ENCODE measurements around the gene FUBP3. TPM values are rescaled to one million over a fixed set of nuclear protein-coding genes. Genes with fewer than 3 reads are reported as not detected.
A peak's percentile ranks its signal among the peaks of the same experiment; 100 is the strongest.

Gene FUBP3
- total RNA-seq, 1 experiment from 2014 or later: 78.6 TPM

DNA sequence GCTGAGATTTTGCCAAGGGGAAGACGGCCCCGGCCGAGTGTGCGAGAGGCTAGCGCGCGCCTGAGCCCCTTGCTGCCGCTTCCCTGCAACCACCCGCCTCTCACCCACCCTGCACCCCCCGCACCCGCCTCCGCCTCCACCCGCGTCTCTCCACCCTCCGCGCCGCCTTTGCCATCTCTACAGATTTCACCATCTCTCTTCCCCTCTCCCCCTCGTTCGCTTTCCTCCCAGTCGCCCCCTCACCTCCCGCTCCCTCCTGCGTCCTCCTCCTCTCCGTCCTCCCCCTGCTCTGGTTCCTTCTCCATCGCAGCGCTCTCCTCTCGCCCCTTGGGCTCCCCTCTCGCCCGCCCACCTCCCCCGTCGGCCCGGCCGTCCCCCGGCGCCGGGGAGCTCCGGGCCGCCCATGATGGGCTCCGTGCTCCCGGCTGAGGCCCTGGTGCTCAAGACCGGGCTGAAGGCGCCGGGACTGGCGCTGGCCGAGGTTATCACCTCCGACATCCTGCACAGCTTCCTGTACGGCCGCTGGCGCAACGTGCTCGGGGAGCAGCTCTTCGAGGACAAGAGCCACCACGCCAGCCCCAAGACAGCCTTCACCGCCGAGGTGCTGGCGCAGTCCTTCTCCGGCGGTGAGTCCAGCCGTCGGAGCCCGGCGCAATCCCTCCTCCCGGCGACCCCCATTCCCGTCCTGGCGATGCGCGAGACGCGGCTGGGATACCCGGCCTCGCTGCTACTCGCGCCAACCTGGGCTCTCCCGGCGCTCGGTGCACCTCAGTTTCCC lies 85.1 kb downstream of the FUBP3 start, which contains the start of gene PRDM12:
TSS of gene PRDM12 (plus strand) at position 344 of the 778 bp plus-strand sequence. CDS start at position 404, 60 bp downstream.
- Histone ChIP-seq H4K5ac (ENCODE audit: insufficient read length, low read depth, low read length) (no peak within 1 kb of the TSS), H2BK5ac (ENCODE audit: insufficient read length, low read length) (no peak within 1 kb of the TSS), H3K18ac (ENCODE audit: insufficient read length, low read depth, low read length) (no peak within 1 kb of the TSS), H3K79me1 (ENCODE audit: insufficient read depth, low read depth, low read length, poor library complexity, severe bottlenecking) (no peaks in the 10 kb centered on the region), H2AK5ac (ENCODE audit: insufficient read length, low read length) (no peak within 1 kb of the TSS), H3K14ac (ENCODE audit: insufficient read depth, low read length) (no peak within 1 kb of the TSS), H3K4ac (ENCODE audit: low read depth, low read length) (no peak within 1 kb of the TSS), H2BK12ac (ENCODE audit: insufficient read length, low read depth, low read length) (no peak within 1 kb of the TSS), H4K8ac (replicated peaks; ENCODE audit: insufficient read length, low read depth, low read length) (no peak within 1 kb of the TSS), H3T11ph (ENCODE audit: low read length) (no peak within 1 kb of the TSS), H3K4me2 (ENCODE audit: insufficient read depth, insufficient read length, low read length) (peak within 1 kb of the TSS; percentile 44), H3K4me1 (ENCODE audit: insufficient read depth, low read length) (no peaks in the 10 kb centered on the region; the same call in 1 of the 2 replicates), H3K9ac (ENCODE audit: extremely low read depth, insufficient read length, low read length) (no peak within 1 kb of the TSS), H3K79me2 (ENCODE audit: insufficient read depth, low read length) (no peaks in the 10 kb centered on the region), H4K91ac (ENCODE audit: insufficient read length, low read depth, low read length) (no peak within 1 kb of the TSS), H3K23me2 (ENCODE audit: insufficient read length, low read depth, low read length, poor library complexity, severe bottlenecking) (peaks cover 15% of the 10 kb centered on the region), H3K56ac (ENCODE audit: insufficient read length, low read depth, low read length) (no peak within 1 kb of the TSS), H3K27ac (ENCODE audit: insufficient read length, low read depth, low read length) (no peak within 1 kb of the TSS), H3K27me3 (ENCODE audit: insufficient read depth, low read length) (peaks cover 85% of the 10 kb centered on the region), H2BK120ac (ENCODE audit: low read depth, low read length, poor library complexity, severe bottlenecking) (no peak within 1 kb of the TSS), H2AFZ (ENCODE audit: low read length) (no peak within 1 kb of the TSS), H2BK20ac (ENCODE audit: low read depth, low read length, poor library complexity, severe bottlenecking) (no peak within 1 kb of the TSS), H2BK15ac (ENCODE audit: low read depth, low read length) (no peak within 1 kb of the TSS), H3K9me3 (ENCODE audit: control insufficient read depth, low read depth, low read length) (no peaks in the 10 kb centered on the region), H3K23ac (ENCODE audit: insufficient read length, low read depth, low read length) (no peak within 1 kb of the TSS), H4K20me1 (ENCODE audit: control insufficient read depth, insufficient read depth, insufficient read length) (no peaks in the 10 kb centered on the region)
- peaks cover 11 to 34% of the 10 kb centered on the region in 2 experiments for H3K4me1 Mint-ChIP-seq
- no peak for TF ChIP-seq CTCF (conservative IDR thresholded peaks at IDR 0.05)
- H3K27ac Mint-ChIP-seq: no peak within 1 kb of the TSS
- peaks cover 100% of the 10 kb centered on the region for H3K27me3 Mint-ChIP-seq (ENCODE audit: low read depth)
- no CpG with 5 or more reads among the region's 76 CpGs for WGBS (ENCODE audit: extremely low coverage, insufficient read length, low lambda C conversion rate)
- H3K4me3 Mint-ChIP-seq: peak within 1 kb of the TSS; percentile 35 to 83
- peak; percentile 73 for DNase-seq
- peaks cover 0 to 1% (median 0%) of the 10 kb centered on the region in 3 experiments; a peak in 2 of 7 replicates for H3K36me3 Mint-ChIP-seq (ENCODE audit: insufficient read depth in 1 of 3, low read depth in 3 of 3)
- no peaks in the 10 kb centered on the region; a peak in 2 of 5 replicates for H3K9me3 Mint-ChIP-seq

Measured in H9 (cell line).